Heart left ventricle (tissue), 16 donors: ENCODE measurements around the gene CXXC5. TPM values are rescaled to one million over a fixed set of nuclear protein-coding genes. Genes with fewer than 3 reads are reported as not detected.
A peak's percentile ranks its signal among the peaks of the same experiment; 100 is the strongest.

Experiments
- ATAC-seq, 4 donors: fragments of 200-7000 bp; cut with Tn5 transposase; one replicate each; pipeline ENCODE4 v1.9.1; 2020 to 2022; ENCODE audit warnings: moderate library complexity in 4 of 4, mild to moderate bottlenecking in 3 of 4, moderate number of reproducible peaks in 1 of 4
- DNase-seq, 5 donors: peaks; one replicate each; pipeline ENCODE4 v3.0.0-alpha.2; 2020
- H3K27ac ChIP-seq, 12 donors: fragments of 200-600 bp; sonication (generic) in 4 of 12; one replicate each; pipeline versions ENCODE4 v1.5.0 to v1.8.0; 2016 to 2022; ENCODE audit warnings: mild to moderate bottlenecking in 2 of 12
- H3K27me3 ChIP-seq, 9 donors: fragments of 200-600 bp; sonication (generic) in 2 of 9; one replicate each; pipeline versions ENCODE4 v1.5.1 to v1.8.0; 2016 to 2022; ENCODE audit warnings: mild to moderate bottlenecking in 3 of 9
- H3K36me3 ChIP-seq, 9 donors: fragments of 200-600 bp; sonication (generic) in 2 of 9; one replicate each; pipeline versions ENCODE4 v1.5.0 to v1.8.0; 2018 to 2022; ENCODE audit warnings: mild to moderate bottlenecking in 2 of 9
- H3K4me1 ChIP-seq, 12 donors: fragments of 200-600 bp; sonication (generic) in 4 of 12; one replicate each; pipeline versions ENCODE4 v1.5.0 to v1.8.0; 2016 to 2022; ENCODE audit warnings: mild to moderate bottlenecking in 3 of 12
- H3K4me3 ChIP-seq, 12 donors: fragments of 200-600 bp; sonication (generic) in 4 of 12; one replicate each; pipeline versions ENCODE4 v1.5.0 to v1.8.0; 2017 to 2022; ENCODE audit warnings: mild to moderate bottlenecking in 9 of 12, moderate library complexity in 4 of 12
- H3K9me3 ChIP-seq, 12 donors: fragments of 200-600 bp; sonication (generic) in 4 of 12; one replicate each; pipeline versions ENCODE4 v1.5.0 to v1.8.0; 2016 to 2022; ENCODE audit warnings: mild to moderate bottlenecking in 1 of 12
- POLR2A ChIP-seq, 2 donors: fragments of 450-650 bp; IDR thresholded peaks; one replicate each; pipeline ENCODE4 v1.6.1; 2017; ENCODE audit warnings: antibody characterized with exemption in 2 of 2, mild to moderate bottlenecking in 2 of 2, moderate library complexity in 2 of 2
- WGBS, 4 donors: extraction: QIAGEN DNeasy Blood & Tissue Kit in 2 of 4; methylation state at CpG; one replicate each; pipeline versions ENCODE4 v1.1.5 to v1.1.7; 2013 to 2018; 5-methylcytosine and 5-hydroxymethylcytosine counted together
- intact Hi-C, 10 donors: fragments of 100-400 bp; cut with DNase I; formaldehyde crosslinking; loops; one replicate each; pipeline versions ENCODE4 v1.11.1 to v1.14.2; 2022
- polyA plus RNA-seq, 2 donors: library from polyadenylated mRNA; stranded (reverse); fragments of 200-250 nt; gene quantifications; one replicate each; pipeline ENCODE4 v1.2.3, GENCODE V29; 2013
- total RNA-seq, 9 donors: library from RNA; depleted of rRNA in 2 of 9; stranded (reverse); fragments of >200 nt in 2 of 9; fragmentation: NEBNext Ultra II Directional in 3 of 9; extraction: Animal tissue kit (Norgen Biotek cat#: 25700) in 3 of 9; gene quantifications; one replicate each; pipeline versions ENCODE4 v1.1.0 to v1.2.4, GENCODE V29; 2016 to 2023
- TF ChIP-seq, protein P1 (sequence below), 12 donors: fragments of 200-600 bp; sonication (generic) in 4 of 12; IDR thresholded peaks; one replicate each; pipeline versions ENCODE4 v1.5.0 to v1.8.0; 2018 to 2022; ENCODE audit warnings: antibody characterized with exemption in 12 of 12, mild to moderate bottlenecking in 5 of 12
- donor health status: ischemic (EF 13 %, LVEDD 7.1; RV severe dilation, severe dysfunction).
- donor health status: healthy with polysubstance abuse.
- donor health status: DM: no; HTN: yes; CAD: no.
- donor health status: DM: no; HTN: no; CAD: no.
- donor health status: ischemic (EF 25% LVEDD 6.9; RV normal size, moderate dysfunction).
- donor health status: ischemic (EF 25% LVEDD 5.7; RV mildly dilated, moderate dysfunction).
- donor health status: healthy.
- donor health status: DM: yes; HTN: yes; CAD: no.
- donor health status: ischemic (EF 35%, LVEDD 5.7; RV mildly dilated, moderate dysfunction).
- donor health status: nonischemic (EF 11% LVEDD 7.7; RV severe dilation, severe dysfunction).
- donor health status: DM: yes; HTN: yes; CAD: no.
- donor health status: PGD.
- donor health status: ischemic (EF 29% LVEDD 5.4; RV normal size, mild dysfunction).
- donor health status: nonischemic (EF 23%, LVEDD 6.1; RV moderate dilation, normal function).

CXXC5 gene
- total and polyA plus RNA-seq, 11 donors = 29.8 to 74.6 (median 36.3) TPM

DNA sequence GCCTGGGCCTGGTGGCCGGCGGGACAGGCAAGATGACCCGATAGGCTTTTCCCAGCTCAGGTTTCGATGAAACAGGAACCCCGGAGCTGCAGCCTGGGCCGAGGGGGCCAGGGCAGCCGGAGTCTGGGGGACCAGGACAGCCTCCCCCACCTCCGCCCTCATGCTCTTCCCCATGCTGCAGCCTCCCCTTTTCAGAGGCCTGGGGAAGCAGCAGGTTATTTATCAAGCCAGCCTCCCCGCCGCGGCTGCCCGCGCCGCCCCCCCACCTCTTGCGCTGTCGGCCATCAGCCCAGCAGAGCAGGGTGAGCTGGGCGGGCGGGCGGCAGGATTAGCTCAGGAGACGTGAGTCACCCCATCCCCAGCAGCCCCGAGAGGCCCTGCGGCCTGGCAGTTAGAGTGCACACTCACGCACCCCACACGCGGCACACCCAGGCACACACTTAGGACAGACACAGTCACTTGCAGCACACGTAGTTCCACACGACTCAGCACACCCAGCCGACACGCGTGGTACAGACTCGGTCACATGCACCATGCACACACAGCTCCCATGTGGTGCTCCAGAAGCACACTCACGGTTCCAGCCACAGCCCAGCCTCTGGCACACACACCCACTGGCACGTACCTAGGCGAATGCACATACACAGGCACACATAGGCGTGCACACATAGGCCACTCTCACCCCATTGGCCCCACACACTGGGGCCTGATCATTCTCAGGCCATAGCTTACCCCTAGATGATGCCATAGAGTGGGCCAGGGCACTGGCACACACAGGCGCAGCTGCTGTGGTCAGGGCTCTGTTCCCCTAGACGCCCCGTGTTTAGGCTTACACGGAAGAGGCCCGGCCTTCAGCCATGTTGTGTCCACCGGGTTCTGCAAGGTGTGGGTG is 13.0 kb downstream of the CXXC5 start:
- TF ChIP-seq, protein P1, sequence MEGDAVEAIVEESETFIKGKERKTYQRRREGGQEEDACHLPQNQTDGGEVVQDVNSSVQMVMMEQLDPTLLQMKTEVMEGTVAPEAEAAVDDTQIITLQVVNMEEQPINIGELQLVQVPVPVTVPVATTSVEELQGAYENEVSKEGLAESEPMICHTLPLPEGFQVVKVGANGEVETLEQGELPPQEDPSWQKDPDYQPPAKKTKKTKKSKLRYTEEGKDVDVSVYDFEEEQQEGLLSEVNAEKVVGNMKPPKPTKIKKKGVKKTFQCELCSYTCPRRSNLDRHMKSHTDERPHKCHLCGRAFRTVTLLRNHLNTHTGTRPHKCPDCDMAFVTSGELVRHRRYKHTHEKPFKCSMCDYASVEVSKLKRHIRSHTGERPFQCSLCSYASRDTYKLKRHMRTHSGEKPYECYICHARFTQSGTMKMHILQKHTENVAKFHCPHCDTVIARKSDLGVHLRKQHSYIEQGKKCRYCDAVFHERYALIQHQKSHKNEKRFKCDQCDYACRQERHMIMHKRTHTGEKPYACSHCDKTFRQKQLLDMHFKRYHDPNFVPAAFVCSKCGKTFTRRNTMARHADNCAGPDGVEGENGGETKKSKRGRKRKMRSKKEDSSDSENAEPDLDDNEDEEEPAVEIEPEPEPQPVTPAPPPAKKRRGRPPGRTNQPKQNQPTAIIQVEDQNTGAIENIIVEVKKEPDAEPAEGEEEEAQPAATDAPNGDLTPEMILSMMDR (IDR thresholded peaks at IDR 0.05) = no peak
- no peak for TF ChIP-seq POLR2A (IDR thresholded peaks at IDR 0.05)
- no peaks in the 10 kb centered on the region for H3K27me3 ChIP-seq
- peaks cover 0 to 4% (median 0%) of the 10 kb centered on the region in 9 donors for H3K36me3 ChIP-seq
- peaks cover 35 to 99% (median 87%) of the 10 kb centered on the region in 12 donors for H3K4me1 ChIP-seq
- intact Hi-C loops = no loop called here
- peak overlapping the region in 10 of 12 donors; percentile 1 to 49 (median 16) for H3K4me3 ChIP-seq
- no peaks in the 10 kb centered on the region for H3K9me3 ChIP-seq
- WGBS, 4 donors = 37 to 60% (median 47%) methylated on average over 19 to 41 of the region's 41 CpGs
- ATAC-seq = peak; percentile 47 to 78 (median 70)
- DNase-seq = peak; percentile 78 to 94 (median 88)
- peak overlapping the region; percentile 75 to 98 (median 92) for H3K27ac ChIP-seq

GRCh38 chr5:139662617-139663016 is 14.5 kb downstream of the CXXC5 start:
- Histone ChIP-seq H3K9me3 (no peaks in the 10 kb centered on the region), H3K27me3 (no peaks in the 10 kb centered on the region), H3K4me1 (peaks cover 26 to 100% (median 87%) of the 10 kb centered on the region in 12 donors), H3K27ac (peak overlapping the region in 10 of 12 donors; percentile 82 to 98 (median 93)), H3K4me3 (no peak overlapping the region), H3K36me3 (peaks cover 0 to 4% (median 0%) of the 10 kb centered on the region in 9 donors)
- 75 to 91% (median 81%) methylated on average over 7 to 9 of the region's 9 CpGs for WGBS, 4 donors
- DNase-seq (peak in 1 of 5 donors; percentile 27), ATAC-seq (no peak)
- intact Hi-C loops = no loop called here
- TF ChIP-seq, protein P1 (IDR thresholded peaks at IDR 0.05) = no peak
- TF ChIP-seq POLR2A (IDR thresholded peaks at IDR 0.05) = no peak

DNA sequence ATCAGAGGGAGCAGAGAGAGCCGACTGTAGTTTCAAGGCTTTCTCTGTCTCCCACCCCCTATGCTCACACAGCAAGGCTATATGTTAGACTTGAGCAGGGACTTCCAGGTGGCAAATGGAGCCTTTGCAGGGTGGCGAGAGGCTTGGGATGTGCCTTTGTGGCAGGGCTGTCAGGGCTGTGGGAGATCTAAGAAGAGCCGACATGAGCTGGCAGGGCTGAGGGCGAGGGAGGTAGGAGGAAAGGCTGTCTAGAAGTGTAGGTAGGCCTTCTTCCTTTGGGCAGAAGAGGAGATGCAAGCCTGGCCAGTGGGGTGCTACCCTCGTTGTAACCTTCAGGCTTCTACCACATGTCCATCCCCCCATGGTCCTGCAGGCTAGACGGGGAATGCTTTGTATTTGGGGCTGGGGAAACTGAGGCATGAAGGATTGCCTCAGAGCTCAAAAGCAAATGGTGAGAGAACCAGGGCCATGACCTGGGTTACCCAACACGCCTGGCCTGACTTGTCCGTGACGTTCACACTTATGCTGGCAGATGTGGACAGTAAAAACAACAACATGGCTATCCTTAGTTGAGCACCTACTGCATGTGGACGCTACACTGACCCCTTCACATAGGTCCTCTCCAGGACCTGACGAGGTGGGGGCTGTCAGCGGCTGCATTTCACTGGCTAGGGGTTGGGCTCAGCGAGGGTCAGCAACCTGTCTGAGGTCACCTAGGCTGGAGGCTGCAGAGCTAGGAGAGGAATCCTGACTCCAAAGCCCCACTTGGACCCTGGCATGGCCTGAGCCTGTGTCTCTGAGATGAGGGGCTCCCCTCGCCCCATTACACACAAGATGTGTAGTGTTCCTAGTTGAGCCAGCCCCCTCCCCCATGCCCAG is 15.3 kb downstream of the CXXC5 start:
- intact Hi-C loops = no loop called here
- DNase-seq (peak in 1 of 5 donors; percentile 28), ATAC-seq (no peak)
- TF ChIP-seq, protein P1 (IDR thresholded peaks at IDR 0.05) = no peak
- TF ChIP-seq POLR2A (IDR thresholded peaks at IDR 0.05) = no peak
- peaks cover 0 to 4% (median 0%) of the 10 kb centered on the region in 9 donors for H3K36me3 ChIP-seq
- H3K4me3 ChIP-seq = no peak overlapping the region
- WGBS, 4 donors = 74 to 82% (median 80%) methylated on average over 13 to 14 of the region's 14 CpGs
- no peaks in the 10 kb centered on the region for H3K27me3 ChIP-seq
- peak overlapping the region in 11 of 12 donors; percentile 73 to 98 (median 94) for H3K27ac ChIP-seq
- H3K9me3 ChIP-seq = no peaks in the 10 kb centered on the region
- H3K4me1 ChIP-seq = peaks cover 18 to 98% (median 83%) of the 10 kb centered on the region in 12 donors
